Activated CD4-positive, alpha-beta T cell treated with anti-CD3 and anti-CD28 coated beads for 1 hour (primary cell): ENCODE measurements around the gene PINK1.
"Not testable (repeated sequence)": the region's sequence is repeated elsewhere in the genome, so short reads cannot be mapped to it uniquely, and the experiment has no call there.

ENCODE experiments used
- DNase-seq: peaks from one replicate; pipeline ENCODE4 v3.0.0-alpha.2; 2020

Gene PINK1

DNA sequence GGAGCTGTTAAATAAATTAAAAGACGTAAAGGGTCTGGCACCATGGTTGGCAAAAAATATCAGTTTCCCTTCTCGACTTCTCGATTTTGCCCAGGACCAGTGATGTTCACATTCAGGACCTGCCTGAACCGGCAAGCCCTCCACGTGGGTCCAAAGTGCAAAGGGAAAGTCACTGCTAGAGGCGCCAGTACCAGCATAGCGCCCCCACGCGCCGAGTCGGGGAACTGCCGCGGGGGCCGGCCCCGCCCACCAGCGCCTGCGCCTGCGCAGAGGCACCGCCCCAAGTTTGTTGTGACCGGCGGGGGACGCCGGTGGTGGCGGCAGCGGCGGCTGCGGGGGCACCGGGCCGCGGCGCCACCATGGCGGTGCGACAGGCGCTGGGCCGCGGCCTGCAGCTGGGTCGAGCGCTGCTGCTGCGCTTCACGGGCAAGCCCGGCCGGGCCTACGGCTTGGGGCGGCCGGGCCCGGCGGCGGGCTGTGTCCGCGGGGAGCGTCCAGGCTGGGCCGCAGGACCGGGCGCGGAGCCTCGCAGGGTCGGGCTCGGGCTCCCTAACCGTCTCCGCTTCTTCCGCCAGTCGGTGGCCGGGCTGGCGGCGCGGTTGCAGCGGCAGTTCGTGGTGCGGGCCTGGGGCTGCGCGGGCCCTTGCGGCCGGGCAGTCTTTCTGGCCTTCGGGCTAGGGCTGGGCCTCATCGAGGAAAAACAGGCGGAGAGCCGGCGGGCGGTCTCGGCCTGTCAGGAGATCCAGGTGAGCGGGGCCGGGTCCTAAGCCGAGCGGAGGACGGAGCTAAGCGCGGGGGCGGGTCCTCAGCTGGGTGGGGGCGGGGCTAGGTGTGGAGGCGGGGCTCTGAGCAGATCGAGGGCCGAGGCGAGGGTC lies at the start of gene PINK1:
PINK1 (plus strand) TSS at position 269 of the 875 bp plus-strand sequence; CDS start at position 360, 91 bp downstream.
- peak; percentile 81 for DNase-seq

DNA sequence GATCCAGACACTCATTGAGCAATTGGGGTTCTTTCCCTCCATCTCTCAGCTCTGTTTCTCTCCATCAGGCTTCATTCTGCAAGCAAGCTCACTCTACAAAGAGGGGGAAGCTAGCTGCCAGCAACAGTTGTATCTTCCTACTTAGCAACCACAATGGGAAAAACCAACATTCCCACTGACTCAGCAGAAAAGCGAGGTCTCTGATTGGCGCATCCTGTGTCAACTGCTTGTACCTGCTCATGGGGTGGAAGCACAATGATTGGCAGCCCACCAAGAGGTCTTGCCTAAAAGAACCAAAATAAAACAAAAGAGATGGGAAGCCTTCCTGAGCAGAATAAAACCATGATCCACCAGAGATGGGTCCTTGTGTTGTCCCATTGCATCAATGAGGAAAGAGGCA lies 48.4 kb upstream of the PINK1 start:
- DNase-seq, result no peak

DNA sequence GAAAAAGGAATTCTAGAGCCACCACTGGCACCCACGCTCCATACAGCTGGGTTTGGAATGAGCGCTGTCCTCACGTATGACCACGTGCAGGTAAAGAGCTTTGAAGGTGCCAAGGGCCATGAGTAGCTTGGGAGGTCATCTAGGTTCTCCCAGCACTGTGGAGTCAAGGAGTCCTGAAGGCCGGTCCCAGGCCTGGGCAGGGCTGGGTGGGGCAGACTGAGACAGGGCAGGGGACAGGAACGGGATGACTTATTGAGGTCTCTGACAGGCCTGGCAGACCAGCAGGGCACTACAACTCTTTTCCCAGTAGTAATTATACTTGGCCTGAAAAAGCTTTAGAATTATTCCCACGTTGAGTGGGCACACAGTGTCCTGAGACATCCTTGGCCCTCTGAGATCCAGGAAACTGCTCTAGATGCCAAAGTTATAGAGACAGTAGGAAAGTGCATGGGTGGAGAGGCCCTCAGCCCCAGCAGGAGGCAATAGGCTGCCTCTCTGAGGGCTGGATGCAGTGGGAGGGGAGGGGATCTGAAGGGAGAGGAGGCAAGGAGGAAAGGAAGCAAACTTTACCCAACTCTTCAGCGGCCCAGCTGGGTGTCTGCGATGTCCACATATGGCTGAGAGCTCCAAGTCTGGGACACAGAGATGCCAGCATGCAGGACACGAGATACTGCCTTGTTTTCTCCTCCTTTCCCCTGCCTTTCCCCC lies 46.2 kb upstream of the PINK1 start:
- DNase-seq, result no peak

DNA sequence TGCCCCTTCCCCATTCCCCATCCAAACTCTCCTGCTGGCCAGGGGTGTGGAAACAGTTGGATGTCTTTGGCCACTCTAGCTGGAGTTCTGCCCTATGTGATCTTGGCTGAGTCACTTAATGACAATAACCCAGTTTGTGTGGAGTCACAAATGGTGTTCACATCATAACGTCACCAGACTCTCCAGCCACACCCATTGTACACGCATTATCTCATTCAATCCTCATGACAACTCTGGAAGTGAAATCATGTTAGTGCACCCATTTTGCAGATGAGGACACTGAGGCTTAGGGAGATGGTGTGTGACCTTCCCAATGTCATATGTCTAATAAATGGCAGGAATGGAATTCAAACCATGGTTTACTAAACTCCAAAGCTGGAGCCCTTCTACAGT lies 45.6 kb upstream of the PINK1 start:
- no peak for DNase-seq

DNA sequence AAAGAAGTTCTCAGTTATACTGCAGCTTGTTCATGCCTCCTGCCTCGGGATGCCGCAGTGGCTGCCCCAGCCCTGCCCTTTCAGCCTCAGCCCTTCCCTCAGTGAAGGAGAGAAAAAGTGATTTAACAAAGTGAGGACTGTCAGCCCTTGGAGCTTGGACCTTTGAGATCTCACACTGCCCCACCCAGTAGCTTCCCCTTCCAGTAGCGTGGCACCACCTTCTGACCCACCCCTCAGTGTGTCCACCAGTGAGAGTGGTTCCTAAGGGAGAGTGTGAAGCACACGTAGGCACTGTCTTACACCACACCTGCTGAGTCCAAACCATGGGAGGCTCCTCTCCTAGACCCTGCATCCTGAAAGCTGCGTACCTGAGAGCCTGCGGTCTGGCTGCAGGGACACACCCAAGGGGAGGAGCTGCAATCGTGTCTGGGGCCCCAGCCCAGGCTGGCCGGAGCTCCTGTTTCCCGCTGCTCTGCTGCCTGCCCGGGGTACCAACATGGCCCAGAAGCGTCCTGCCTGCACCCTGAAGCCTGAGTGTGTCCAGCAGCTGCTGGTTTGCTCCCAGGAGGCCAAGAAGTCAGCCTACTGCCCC lies 44.5 kb upstream of the PINK1 start, which contains the start of gene CDA:
CDA (plus strand) TSS at position 464 of the 592 bp plus-strand sequence; CDS start at position 497, 33 bp downstream.
- no peak for DNase-seq

DNA sequence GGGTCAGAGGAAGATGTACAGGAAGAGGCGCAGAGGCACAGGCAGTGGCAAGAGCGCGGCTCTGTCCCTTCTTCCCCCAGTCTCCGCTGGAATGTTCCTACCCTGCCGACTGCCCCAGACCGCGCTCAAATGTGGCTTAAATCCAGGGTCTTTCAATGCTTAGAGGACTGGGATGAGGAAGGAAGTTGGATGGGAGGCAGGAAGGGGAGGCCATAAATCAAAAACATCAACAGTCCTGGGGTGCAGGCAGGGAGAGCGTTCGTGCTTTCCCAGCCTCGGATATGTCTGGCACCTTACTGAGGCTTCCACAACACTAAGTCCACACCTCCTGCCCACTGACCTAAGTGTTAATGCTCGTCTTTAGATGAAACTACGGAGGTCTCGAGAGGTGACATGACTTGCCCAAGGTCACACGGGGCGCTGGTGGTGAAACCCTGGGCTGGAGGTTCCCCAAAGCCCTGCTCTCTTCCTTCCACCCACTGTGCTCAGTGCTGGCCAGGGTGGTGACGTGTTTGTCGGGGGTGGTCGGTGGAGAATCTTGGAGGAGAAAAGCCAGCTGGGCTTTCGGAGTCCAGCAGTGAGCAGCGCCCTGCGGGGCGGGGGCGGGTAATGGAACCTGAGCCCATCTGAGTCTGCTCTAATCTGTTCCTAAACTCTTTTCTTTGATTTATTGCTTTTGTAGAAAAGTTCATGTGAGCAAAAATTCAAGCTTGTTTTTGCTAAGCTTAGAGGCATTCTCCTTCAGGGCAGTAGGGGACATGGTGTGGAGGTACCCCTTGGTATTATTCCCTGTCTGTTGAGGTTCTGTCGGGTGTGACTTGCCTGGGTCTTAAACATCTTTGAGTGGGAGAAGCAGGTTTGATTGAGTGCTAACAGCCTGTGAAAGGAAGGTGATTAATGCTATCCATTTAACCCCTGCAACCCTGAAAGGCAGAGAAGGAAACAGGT lies 43.7 kb upstream of the PINK1 start:
- no peak for DNase-seq

DNA sequence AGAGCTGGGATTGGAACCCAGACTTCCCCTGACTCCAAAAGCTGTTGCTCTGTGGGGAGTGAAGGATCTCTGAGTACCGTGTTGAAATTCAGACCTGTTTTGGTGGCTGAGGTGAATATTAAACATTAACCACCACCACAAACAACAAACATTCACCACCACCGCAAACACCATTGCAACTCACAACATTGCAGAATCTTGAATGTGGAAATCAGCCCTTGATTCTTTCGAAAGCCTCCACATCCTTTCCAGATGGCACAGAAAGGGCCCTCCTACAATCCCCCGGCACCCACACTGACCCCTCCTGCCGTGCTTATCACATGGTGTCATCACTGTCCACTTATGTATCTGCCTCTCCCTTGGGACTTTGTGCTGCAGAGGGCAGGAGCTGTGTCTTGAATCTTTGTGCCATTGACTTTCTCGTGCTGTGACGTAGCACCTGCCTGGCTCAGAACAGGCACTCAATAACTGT lies 42.9 kb upstream of the PINK1 start:
- no peak for DNase-seq

DNA sequence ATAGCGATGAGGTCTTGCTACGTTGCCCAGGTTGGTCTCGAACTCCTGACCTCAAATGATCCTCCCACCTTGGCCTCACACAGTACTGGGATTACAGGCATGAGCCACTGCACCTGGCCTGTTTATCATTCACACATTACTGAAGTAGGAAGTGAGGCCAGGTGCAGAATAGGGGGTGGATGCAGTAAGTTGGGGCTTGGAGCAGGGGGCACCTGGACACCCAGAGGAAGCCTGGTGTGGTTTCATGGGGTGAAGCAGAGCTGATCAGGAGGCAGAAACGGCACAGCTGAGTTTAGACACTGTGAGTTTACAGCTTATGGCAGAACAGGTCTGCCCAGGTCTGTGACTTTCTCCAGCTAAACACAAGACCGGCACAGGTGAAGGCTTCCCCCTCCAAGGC lies 39.5 kb upstream of the PINK1 start:
- DNase-seq, result no peak

DNA sequence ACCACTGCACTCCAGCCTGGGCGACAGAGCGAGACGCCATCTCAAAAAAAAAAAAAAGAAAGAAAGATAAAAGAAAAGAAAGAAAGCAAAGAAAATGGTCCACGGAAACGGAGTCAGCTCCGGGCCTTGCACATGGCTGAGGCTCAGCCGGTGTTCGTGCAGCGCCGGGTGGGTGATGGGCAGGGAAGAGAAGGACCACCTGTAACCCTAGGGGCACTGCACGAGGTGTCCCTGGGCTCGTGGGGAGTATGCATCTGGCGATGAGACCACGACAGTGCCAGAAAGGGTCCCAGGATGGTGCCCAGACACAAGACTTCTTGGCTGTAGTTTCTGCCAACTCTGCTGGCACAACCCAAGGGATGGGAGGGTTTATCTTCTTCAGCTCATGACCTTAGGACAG lies 38.5 kb upstream of the PINK1 start:
- no peak for DNase-seq

DNA sequence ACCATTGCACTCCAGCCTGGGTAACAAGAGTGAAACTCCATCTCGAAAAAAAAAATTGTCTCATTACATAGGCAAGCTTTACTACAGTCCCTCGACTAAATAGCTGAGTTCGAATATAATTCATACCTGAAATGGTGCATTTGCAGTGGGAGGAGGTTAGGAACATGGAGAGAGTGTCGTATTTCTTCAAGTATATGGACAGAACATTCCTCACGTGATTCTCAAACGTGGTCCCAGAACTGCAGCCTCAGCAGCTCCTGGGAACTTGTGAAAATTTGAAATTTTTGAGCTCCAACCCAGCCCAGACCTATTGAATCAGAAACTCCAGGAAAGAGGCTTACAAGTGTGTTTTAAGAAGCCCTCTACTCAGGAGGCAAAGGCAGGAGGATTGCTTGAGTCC lies 37.2 kb upstream of the PINK1 start:
- DNase-seq, result no peak

DNA sequence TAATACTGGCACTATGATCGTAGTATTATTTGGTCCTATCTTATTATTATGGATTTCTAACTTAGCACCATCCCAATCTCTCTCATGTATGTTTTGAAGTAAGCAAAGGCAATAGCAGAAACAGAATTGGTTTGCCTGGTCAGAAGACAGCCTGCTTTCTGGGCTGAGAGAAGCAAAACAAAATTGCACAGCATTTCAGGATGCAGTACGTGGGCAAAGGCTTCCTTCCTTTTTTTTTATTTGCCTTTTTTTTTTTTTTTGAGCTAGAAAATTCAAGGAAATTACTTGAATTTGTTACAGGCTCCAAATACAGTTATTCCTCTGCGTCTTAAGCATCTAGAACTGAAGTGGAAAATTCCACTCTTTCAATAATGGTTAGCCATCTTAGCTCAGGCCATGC lies 35.6 kb upstream of the PINK1 start:
- no peak for DNase-seq

DNA sequence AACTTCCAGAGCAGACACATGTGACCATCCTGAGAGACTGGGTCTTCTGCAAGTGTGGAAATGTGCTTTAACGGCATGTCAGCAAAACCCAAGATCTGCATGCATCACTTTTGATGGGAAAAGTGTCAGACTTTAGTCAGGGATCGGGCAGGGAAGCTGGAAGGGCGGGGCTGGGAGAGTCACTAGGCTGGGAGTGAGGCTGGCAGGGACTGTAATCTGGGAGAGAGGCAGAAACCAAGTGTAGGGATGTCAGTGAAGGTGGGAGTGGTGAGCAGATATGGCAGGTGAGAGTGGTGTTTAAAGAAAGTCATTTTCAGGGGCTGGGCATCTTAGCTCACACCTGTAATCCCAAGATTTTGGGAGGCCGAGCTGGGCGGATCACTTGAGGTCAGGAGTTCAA lies 33.1 kb upstream of the PINK1 start:
- no peak for DNase-seq

DNA sequence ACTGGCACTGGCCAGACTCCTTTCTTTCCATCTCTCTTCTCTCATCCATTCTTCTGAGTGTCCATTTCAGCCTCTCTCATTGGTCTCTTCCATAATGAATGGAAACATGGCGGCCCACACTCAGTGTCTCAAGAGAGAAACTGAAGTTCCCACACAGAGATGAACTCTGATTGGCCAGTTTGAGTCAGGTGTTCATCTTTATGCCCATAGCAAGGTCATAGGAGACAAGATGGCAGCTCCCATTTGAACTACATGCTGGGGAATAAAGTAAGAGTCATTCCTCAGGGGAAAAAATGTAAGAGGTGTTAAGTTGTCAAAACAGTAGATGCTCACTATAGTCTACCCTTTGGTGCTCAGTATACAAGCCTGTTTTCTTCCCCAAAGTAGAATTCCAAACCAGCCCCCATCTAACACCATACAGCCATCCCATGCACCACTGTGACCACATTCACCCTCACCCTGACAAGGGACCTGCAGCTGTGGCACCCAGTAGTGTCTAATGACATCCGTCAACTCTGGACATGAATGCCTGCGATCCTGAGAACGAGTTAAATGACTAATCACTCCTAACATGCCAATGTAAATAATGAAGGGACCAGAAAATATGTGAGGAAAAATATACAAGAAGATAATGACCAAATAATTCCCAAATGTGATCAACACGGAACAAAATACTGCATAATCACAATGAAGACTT lies 32.0 kb upstream of the PINK1 start:
- DNase-seq, result no peak

DNA sequence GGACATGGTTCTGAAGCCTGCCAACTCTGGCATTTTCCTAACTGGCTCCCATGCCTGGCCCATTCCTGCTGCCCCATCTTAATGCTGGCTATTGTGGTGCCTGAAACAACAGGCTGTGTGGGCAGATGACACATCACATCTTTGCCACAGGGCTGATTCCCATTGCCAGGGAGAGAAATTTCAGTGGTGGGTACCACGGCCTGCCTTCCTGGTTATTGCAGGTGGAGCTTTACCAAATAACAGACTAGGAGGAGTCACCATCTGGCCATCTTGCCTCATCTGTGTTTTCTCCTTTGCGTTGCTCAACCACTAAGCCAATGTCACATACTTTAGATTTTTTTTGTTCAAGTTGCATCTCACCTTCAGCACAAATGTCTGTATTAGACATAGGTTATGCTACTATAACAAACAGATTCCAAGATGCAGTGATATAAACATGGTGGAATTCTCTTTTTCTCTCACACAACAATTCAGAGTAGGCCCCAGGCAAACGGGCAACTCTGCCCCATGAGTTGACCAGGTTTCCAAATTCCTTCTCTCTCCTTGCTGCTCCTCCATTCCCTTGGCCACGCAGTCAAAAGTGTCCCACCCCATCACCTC lies 30.3 kb upstream of the PINK1 start:
- DNase-seq, result no peak

DNA sequence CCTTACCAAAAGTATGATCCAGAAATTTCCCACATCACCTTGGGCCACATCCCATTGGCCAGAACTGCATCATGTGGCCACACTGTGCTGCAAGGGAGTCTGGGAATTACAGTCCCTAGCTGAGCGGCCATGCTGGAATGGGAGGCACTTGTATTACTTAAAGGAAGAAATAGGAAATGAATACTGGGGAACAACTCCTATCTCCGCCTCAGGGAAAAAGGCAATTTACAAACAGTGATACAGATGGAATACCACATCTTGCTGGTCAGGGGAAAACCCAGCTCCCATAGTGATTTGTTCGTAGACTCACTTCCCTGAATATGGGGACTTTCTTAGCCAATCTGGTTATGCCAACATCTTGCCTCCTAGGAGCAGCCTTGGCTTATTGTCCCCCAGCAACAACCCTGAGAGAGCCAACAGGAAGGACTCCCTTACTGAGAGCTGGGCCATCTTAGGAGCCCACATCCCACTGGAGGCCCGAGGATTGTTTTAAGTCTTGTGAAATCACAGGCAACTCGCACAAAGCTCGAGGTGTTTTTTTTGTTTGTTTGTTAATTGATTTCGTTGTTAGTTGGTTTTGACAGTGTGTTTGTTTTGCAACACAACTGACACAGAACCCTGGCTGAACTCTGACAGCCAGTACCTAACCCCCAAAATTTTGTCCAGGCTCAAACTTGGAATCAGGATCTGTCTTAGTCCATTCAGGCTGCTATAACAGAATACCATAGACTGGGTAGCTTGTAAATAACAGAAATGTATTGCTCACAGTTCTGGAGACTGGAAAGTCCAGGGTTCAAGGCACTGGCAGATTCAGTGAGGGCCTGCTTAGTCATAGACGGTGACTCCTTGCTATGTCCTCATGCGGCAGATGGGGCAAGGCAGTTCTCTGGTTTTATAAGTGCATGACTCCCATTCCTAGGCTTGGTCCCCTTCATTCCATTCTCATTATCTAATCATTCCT lies 29.5 kb upstream of the PINK1 start:
- DNase-seq, result no peak

DNA sequence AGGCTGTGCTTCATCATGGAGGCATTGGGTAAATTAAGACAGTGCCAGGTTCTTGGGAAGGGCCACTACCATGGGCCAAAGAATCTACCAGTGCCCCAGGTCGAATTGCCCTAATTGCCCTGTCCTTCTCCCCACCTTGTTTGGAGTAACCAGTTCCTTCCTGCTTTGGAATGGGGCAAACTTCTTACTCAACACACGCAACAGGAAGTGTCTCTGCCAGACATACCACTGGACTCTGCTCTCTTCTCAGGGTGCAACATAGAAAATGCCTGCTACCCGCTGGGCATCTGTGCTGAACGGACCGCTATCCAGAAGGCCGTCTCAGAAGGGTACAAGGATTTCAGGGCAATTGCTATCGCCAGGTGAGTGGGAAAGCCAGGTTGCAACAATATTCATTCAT lies 28.6 kb upstream of the PINK1 start:
- DNase-seq, result no peak

DNA sequence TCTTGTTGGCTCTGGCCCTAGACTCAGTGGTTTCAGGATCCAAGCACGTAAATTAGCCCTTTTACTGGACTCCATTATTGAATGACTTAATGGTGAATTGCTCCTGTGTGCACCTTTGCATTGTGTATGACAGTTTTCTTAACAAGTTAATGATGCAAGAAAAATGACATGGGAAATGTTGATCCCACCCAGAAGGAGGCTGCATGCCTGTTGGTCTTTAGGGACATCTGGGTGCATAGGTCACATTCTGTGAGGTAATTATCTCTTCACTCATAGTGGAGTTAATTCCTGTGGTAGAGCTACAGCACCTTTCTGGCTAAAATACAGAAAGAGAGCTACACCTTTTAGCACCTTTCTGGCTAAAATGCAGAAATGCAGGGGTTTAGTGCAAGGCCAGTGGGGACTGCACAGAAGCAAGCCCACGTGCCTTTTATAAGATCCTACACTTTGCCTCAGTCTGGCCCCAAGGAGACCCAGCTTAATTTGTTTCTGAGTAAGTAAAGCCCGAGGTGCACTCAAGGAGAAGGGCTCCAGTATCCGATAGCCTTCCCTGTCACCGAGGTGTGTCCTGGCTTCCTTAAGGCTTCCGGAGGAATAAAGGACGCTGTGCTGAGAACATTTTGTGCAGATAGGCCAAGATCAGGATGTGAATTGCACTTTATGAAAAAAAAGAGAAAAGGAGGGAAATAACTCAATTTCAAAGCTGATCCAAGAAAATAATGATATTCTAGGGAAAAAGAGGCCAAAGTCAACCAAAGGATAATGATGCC lies 26.3 kb upstream of the PINK1 start:
- not testable (repeated sequence) for DNase-seq

DNA sequence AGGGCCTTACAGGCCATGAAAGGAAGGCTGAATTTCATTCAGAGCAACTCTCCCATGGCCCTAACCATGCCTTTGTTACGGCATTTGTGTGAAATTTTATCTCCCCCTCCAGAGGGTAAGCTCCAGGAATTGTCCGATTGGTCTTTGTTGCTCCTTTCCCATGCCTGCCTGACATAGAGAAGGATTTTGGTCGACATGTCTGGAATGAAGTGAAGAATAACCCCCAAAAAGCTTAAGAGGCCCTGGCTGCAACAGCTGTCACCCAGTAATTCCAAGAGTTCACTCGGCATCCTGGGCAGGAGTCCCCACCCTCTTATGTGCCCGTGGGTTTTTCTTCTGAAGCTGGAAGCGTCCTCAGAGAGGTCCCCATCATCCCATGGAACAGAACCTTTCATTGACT lies 23.7 kb upstream of the PINK1 start:
- DNase-seq, result no peak

DNA sequence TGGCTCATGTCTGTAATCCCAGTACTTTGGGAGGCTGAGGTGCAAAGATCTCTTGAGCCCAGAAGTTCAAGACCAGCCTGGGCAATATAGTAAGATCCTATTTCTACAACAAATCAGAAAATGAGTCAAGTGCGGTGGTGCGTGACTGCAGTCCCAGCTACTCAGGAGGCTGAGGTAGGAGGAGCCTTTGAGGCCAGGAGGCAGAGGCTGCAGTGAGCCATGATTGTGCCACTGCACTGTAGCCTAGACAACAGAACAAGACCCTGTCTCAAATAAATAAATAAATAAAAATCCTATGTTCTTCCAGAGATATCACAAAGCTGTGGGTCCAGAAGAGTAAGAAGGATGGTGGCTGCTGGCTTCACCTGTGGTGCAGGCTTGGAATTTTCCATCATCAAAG lies 22.3 kb upstream of the PINK1 start:
- DNase-seq, result no peak
